COLO668 (cell line): ENCODE data around the gene FBXL17.

Source experiments
- DNase-seq: peaks from one replicate; lab custom pipeline; 2025; ENCODE audit not compliant: unreplicated experiment; lab: John Stamatoyannopoulos, UW

FBXL17 gene

DNA sequence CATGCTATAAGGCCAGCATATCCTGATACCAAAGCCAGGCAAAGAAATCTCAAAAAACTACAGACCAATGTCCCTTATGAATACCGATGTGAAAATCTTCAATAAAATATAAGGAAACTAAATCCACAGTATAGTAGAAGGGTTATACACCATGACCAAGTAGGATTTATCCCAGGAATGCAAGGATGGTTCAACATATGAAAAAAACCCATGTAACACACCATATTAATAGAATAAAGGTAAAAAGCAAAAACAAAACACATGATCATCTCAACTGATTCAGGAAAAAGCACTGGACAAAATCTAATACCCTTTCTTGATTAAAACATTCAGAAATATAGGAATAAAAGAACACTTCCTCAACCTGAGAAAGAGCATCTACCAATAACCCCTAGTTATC, 6.1 kb downstream of the FBXL17 start:
- no peak for DNase-seq

DNA sequence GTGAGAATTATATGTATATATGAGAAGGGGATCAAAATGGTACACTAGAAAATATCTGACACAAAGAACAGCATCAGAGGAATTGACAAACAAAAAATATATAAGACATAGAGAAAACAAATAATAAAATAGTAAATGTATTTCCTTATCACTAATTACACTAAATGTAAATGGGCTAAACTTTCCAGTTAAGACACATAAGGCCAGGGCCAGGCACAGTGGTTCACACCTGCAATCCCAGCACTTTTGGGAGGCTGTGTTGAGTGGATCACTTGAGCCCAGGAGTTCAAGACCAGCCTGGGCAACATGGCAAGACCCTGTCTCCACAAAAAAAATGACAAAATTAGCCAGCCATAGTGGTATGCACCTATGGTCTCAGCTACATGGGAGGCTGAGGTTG, 8.5 kb downstream of the FBXL17 start:
- DNase-seq: no peak

DNA sequence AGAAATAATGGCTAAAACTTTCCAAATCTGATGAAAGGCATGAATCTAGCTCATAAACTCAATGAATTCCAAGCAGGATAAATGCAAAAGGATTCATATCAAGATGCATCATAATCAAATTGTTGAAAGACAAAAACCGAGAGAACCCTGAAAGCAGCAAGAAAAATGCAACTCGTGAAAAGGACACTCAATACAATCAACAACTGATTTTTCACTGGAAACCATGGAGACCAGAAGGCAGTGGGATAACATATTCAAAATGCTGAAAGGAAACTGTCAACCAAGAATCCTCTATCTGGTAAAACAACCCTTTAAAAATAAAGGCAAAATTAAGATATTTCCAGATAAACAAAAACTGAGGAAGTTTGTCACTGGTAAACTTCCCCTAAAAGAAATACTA, 9.5 kb downstream of the FBXL17 start:
- no peak for DNase-seq

DNA sequence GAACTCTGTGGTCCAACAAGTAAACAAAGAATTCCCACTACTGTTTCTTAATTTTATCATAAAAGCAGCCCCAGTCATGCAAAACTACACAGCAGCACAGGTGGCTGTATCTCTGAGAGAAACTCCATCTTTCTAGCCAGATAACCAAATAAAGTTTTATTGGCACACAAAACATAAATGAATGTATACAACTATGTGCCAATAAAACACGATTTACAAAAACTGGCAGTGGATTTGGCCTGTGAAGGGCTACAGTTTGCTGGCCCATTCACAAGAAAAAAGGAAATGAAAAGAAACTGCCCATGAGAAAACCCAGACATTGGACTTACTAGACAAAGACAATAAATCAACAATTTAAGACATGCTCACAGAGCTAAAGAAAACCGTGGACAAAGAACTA, 10.6 kb downstream of the FBXL17 start:
- DNase-seq: no peak

DNA sequence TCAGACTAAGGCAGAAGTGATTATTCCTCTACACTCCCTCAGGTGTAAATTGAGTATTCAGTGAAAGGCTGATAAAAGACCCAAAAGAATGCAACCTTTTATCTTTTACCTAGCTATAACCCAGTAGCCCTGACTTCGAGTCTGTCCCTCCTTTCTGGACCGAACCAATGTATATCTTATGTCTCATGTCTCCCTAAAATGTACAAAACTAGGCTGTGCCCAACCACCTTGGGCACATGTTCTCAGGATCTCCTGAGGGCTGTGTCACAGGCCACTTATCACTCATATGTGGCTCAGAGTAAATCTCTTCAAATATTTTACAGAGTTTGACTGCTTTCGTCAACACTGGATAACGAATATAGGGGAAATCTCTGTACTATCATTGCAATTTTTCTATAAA, 12.7 kb downstream of the FBXL17 start:
- DNase-seq: no peak

DNA sequence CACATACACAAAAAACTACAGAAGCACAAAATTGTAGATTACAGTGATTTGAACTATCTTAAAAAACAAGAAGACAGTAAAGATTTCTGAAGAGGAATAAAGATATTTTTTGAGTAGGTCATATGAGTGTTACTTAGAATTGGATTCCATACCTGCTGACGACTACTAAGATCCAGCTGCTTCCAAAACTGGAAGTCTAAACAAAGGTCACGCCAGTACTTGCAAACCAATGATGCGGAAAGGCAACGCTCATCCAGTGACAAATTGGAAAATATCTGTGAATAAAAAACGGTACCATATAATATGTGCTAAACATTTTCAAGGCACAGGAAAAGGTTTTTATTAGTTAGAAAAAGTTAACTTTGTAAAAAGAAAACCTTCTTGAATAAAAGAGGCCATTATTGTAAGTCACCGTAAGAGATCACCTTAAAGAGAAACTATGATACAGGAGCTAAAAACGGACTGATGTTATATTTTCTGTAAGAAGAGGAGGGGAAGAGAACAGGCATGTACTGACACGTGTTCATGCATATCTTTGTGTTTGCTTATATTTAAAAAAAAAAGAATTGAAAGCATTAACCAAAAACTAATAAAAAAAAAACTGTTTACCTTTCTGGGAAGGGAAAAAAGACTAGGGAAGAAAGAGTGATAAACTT, 14.1 kb downstream of the FBXL17 start:
- DNase-seq: no peak

DNA sequence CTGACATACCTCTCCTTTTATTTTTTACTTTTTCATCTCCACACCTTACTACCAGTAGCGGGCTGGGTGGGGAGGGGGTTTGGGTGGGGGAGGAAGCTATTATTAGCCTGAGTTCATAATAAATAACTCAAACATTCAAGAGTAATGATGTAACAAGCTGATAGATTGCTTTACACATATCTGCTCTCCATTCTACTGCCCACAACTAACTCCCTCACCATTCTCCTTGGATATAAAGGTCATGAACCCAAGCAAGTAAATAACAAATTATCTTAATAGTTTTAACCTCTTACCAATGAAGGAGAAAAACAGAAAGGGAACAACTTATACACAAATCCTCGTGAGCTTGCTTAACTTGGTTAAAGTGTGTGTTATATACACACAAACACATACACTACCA, 15.4 kb downstream of the FBXL17 start:
- no peak for DNase-seq

DNA sequence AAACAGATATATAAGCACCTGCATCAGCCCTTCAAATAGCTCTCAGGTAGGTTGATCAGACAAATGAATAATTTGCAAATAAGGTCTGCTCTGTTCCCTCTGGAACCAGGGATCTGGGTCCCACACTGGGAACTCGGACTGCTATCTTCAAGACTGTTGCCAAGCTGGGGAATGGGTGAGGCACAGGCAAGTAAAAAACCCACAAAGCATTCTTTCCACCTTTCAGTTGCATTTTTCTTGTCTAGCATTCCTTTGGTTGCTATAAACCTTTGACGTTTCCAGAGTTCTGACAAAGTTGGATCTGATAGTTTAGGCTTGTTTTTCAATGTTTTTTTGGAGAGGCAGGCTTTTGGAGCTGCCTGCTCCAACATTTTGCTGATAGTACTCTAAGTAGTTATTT, 20.1 kb downstream of the FBXL17 start:
- no peak for DNase-seq

DNA sequence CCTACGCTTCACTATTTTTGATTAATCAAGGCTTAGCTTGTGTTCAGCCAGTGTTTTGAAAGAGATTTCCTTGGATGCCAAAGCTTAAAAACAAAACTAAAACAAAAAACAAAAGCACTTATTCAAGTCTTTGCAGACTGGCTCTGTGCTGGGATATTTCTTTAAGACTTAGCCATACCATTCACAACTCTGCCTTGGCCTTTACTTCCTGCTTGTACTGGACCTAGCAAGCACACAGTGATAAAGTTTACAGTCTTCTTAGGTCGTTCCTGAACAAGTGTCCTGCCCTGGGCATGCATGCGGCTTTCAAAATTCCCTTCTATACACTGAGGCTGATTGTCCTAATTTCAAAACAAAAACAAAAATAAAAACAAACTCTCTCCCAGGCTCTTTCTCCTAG, 20.7 kb downstream of the FBXL17 start:
- no peak for DNase-seq

DNA sequence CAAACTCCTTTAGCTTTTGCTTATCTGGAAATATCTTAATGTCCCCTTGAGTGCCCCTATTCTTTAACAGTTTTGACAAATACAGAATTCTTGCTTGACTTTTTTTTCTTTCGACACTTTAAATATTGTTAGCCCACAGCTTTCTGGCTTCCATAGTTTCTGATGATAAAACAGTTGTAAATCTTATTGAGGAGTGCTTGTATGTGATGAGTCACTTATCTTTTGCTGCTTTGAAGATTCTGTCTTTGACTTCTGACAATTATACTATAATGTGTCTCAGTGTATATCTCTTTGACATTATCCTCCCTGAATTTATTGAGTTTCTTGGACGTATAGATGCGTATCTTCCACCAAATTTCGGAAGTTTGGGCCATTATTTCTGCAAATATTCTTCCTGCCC, 21.6 kb downstream of the FBXL17 start:
- DNase-seq: no peak

DNA sequence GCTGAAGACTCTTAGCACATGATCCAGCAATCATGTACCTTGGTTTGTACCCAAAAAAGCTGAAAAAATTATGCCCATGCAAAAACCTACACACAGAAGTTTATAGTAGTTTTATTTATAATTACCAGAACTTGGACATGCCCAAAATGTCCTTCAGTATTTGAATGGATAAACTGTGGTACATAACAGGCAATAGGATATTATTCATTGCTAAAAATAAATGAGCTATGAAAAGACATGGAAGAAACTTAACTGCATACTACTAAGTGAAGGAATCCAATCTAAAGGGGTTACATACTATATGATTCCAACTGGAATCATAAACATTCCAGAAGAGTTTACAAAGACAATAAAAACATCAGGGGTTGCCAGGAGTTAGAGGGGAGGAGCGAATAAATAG, 25.6 kb downstream of the FBXL17 start:
- no peak for DNase-seq

DNA sequence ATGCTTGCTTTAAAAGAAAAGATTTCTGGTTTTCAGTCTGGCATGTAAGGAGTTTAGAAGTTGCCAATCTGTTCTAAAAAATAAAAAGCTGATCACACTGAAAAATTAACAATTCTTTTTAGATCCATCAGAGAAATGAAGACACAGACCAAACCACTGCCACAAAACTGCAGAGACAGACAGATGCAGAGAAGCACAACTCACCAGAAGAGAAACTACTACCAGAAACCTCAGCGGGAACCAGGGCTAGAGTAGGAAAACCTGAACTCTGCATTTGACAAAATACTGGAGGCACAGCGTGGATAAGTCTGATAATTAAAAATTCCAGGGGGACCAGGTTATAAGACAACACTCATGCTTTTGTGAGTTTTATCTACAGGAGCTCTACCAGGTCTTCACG, 28.8 kb downstream of the FBXL17 start:
- DNase-seq: no peak

DNA sequence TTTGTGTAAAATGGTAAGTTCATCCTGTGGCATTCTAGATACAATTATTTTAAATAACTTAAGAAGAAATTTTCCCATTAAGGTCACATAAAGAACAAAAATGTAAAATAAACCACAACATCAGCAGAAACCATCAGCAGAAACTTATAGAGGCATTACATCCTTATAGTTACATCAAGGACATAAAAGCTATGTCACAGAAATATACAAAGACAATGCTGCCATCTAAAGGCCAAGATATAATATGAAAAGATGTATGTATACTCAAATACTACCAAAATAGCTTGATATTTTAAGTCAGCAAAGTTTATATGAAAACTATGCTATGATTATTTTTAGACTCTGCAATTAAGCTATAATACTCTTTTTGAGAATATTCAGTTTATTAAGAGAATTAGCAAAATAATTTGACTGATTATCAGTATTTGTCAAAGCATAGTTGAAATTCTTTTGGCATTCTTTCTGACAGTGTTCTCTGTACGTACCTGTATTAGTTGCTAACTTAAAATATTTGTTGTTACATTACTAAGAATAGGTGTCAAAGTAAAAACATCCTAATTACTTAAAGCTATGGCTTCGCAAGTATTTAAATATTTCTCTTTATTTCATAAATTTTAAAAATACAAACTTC, 36.2 kb downstream of the FBXL17 start:
- DNase-seq: no peak

DNA sequence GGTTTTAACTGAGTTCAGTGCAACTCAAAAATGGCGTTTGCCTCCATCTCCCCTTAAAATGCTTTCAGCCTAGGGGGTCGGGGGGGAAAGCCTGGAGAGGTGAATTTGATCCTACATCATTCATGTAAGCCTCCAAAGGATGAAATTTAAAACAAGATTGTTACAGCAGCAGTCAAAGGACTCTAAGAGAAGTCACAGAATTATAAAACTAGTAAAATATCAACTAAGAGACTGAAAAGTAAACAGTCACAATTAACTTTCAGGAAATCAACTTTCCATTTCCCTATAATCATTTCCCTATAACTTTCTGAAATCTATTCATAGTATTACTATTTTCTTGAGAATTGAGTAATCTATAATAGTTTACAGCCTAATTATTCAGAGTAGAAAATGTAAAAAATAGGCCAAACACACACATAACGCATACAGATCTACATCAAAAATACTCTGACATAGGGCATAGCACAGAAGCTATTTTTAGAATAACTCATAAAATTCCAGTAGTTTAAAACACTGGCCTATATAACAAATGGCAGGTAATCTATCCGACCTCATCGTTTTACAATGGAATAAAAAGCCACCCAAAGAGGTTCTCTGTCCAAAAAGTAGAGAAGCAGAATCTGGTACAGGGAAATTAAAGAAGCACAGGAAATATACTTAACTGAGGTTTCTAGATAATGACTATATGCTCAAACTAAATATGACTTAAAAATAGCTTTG, 37.6 kb downstream of the FBXL17 start:
- no peak for DNase-seq

DNA sequence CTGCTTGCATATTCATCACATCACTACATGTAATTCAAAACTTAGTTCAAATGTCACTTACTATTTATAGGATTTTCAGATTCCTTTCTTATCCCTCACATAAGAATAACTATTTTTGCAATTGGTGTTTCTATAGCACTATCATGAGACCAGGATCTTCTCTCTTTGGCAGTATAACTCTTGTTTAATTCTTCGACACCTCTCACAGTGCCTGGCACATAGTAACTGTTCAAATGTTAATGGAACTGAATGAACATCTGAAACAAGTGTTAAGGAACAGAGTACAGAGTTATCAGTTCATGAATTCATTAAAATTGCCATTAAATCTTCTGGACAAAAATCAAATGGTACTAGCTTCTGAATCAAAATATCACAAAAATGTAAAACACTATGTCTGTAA, 40.0 kb downstream of the FBXL17 start:
- DNase-seq: no peak

DNA sequence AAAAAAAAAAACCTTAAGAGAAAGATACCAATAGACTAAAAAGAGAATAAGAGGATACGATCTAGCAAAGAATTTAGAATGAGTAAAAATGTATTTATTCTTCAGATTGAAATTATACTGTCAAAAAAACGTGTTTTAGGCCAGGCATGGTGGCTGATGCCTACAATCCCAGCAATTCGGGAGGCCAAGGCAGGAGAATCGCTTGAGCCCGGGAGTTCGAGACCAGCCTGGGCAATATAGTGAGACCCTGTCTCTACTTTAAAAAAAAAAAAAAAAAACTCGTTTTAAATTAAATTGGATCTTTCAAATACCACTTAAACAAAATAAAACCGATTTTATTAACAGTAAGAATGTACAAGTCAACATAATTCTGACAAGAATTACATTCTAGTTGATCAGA, 41.8 kb downstream of the FBXL17 start:
- no peak for DNase-seq

DNA sequence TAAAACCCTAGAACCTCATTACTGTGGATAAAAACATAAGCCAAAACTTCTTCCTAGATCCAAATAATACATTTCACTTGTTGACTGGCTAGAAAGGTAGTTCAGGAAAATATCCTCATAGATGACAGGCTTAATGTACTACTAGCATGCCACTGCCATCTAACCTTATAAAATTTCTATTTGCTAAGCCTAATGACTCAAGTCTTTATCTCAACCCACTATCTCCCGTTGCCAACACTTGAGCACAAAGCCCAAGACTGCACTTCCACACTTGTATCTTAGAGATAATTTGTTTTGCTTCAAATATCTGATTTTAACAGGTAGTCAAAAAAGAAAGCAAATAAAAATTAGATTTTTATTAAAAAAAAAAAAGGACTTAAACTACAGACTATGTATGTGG, 42.7 kb downstream of the FBXL17 start:
- no peak for DNase-seq

DNA sequence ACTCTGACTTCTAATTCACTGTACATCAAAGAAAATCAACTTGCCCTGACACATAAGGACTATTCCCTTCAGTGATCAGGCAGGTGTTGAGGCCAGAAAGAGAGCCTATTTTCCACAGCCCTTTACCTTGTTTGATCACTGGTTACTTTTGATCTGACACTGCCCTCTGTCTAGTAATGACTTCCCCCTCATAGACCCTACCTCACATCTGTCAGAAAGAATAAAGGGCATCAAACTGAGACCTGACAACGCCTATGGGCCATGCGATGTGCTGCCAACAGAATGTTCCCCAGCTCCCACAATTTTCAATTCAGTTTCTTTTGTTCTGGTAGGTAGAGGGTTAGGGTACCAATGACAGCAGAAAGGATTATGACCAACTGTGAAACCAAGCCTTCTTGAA, 47.7 kb downstream of the FBXL17 start:
- no peak for DNase-seq

DNA sequence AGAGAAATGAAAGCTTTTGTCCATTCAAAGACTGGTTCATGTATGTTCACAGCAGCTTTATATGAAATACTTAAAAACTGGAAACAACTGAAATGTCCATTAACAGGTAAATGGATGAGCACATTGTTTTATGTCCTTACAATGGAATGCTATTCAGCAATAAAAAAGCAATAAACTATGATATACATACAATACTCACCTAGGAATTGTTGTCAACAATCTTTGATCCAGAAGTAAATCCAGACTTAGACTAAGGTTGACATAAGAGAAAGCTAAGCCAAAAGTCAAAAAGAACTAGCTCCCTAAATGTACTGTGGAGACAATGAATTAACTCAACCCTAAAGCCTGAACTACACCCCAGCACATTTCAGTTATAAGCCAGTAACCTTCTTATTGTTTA, 54.9 kb downstream of the FBXL17 start:
- no peak for DNase-seq

DNA sequence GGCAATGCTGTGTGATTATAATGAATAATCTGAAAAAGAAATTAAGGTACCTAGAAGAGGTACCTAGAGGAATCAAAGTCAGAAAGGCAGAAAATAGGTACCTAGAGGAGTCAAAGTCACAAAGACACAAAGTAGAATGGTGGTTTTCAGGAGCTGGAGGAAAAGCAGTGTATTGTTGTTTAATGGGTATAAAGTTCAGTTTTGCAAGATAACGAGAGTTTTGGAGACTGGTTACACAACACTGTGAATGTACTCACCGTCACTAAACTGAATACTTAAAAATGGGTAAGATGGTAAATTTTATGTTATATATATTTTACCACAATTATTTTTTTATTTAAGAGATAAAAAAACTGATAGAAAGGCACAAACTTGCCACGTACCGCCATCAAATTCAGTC, 57.0 kb downstream of the FBXL17 start:
- no peak for DNase-seq

DNA sequence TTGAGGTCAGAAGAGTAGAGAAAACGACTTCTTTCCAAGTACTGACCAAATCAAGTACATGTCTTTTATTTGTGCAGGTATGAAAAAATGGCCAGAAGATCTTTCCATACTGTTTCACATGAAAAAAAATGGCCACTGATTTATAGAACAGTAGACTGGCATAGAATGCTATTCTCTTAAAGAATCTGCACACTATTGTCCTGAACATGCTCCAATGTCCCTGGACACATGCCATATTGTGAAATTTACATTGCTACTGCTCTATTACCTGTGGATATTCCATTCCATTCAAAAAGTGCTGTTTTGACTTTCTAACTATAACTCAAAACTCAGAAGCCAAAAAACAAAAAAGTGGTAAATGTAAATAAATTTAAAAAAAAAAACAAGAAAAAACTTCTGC, 60.6 kb downstream of the FBXL17 start:
- no peak for DNase-seq

DNA sequence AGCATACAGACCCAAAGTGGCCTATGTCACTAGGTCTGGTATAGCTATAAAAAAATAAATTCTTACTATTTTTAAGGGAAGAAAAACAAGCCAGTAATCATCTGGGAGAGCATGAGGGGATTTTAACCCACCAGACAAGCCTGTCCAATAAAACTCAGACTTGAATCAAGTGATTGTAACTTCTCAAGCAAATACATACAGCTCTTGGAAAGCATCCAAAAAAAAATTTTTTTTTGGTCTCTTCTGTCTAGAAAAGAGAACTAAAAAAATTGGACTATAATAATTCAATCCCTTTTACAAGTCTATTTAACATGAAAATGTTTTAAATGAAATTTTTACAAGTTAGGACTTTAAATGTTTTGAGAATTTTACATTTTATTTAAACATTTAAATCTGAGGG, 61.7 kb downstream of the FBXL17 start:
- DNase-seq: no peak

DNA sequence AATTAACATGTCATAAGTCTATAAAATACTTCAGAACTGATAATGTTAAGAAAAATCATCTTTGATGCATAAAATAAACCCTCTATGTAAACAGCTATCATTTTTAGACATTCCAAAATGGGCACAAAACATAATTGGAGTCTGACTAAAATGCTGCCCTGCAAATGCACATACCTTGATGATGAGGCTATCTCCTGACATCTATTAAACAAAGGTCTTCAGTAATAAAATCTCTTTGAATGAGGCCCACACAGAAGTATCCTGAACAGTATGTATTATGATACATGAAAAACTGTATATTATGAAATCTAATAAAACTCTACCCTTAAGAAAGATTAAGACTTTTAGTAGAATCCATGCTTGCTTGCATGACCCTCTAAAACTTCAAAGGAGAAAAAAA, 66.1 kb downstream of the FBXL17 start:
- no peak for DNase-seq
